ES-I3 (cell line): ENCODE results near the gene MRPL43.
"Not testable (repeated sequence)": the region's sequence is repeated elsewhere in the genome, so short reads cannot be mapped to it uniquely, and the experiment has no call there.

Experiments
- H3K36me3 ChIP-seq: 2 replicates; pipeline ENCODE4 v1.6.1; 2013; ENCODE audit warnings: mild to moderate bottlenecking, low read length, control low read depth, moderate library complexity; ENCODE audit not compliant: insufficient read depth
- H3K4me1 ChIP-seq: 2 replicates; pipeline ENCODE4 v1.6.1; 2013; ENCODE audit warnings: mild to moderate bottlenecking, control low read depth, low read length; ENCODE audit not compliant: insufficient read depth
- H3K9ac ChIP-seq: 2 replicates; pipeline ENCODE4 v1.6.1; 2013; ENCODE audit warnings: low read depth, mild to moderate bottlenecking, low read length, moderate library complexity
- H3K9me3 ChIP-seq: 2 replicates; pipeline ENCODE4 v1.6.1; 2013; ENCODE audit warnings: mild to moderate bottlenecking, low read length, moderate library complexity; ENCODE audit not compliant: control insufficient read depth, insufficient read depth

The MRPL43 gene

DNA sequence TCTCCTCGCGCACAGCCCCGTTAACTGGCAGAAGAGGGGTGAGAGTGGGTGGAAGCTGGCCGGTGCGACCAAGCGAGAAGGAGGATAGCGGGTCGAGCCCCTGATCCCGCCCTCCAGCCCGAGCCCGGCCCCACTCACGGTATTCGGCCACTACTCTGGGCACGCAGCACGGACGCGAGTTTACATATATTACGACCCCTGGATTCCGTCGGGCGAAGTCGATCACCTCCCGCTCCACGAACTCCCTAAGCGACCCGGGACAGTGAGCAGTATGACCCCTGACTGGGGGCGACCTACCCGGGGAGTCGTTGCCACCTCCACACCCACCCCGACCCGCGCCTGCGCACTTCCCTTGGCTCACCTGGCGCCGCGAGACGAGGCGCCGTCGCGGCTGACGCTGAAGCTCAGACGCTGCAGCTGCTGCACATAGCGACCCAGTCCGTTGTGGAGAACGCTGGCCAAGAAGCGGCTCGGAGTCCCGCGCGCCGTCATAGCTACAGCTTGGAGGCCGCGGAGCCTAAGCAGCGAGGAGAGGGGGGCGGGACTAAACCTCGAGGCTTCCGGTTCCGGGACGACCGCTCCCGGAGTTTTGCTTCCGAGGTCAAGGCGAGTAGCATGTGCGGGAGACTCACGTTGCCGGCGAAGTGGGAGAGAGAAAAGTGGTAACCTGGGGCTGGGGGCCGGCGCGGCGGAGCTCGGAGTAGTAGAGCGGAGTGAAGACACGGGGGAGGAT lies at the start of gene MRPL43, which contains the start of gene TWNK:
Gene MRPL43 (minus strand): TSS at position 546 of the 733 bp plus-strand sequence. CDS start 54 bp downstream, at position 492.
Gene TWNK (plus strand): TSS at position 592 of the 733 bp plus-strand sequence. CDS start 668 bp downstream, outside the sequence.
- Histone ChIP-seq H3K9ac (peak within 1 kb of the TSS; percentile 100), H3K36me3 (peaks cover 20% of the 10 kb centered on the region), H3K4me1 (peaks cover 5% of the 10 kb centered on the region; the same call in 1 of the 2 replicates), H3K9me3 (no peaks in the 10 kb centered on the region)

DNA sequence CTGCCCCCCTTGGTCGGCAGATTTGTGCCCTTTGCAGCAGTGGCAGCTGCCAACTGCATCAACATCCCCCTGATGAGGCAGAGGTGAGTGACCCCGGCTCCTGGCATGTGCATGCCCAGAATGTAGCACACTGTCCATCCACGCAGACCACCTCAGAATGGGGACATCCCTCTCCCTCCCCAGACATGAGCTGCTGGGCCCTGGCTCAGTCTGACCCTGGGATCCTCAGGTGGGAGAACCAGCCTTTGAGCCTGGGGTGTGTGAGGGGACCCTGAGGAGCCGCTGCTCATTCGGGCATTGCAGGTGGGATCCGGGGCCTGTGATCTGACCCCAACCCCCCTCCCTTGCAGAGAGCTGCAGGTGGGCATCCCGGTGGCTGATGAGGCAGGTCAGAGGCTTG lies 49.4 kb upstream of the MRPL43 start:
- no peaks in the 10 kb centered on the region for H3K36me3 ChIP-seq
- H3K9ac ChIP-seq: no peak overlapping the region
- no peaks in the 10 kb centered on the region for H3K9me3 ChIP-seq
- H3K4me1 ChIP-seq: peaks cover 3% of the 10 kb centered on the region; the same call in 1 of the 2 replicates

DNA sequence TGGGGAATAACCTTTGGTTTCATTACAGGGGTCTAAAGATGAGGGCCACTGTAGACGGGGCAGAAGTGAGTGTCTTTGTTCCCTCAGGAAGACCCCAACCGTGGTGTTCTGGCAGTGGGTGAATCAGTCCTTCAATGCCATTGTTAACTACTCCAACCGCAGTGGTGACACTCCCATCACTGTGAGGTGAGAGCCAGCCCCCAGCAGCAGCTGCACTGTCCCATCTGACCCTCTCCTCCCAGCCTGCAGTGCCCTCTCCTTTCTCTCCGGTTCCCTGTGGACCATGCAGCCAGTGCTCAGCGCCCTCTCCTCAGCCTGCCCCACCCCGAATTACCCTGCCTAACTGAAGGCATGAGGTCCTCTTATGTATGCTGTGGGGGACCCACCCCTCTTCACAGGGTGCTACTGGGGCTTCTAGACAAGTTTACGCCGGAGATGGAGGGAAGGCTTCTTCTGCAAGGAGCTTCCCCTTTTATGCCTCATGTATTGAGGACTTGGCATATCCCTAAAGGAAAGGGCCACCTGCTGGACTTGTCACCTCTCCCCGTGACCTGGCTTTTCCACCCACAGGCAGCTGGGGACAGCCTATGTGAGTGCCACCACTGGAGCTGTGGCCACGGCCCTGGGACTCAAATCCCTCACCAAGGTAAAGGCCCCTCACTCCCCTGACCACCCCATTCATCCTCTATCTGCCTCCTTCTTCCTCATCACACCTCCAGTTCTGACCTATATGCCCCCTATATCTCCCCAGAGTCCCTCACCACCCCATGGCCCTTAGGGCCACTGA lies 48.8 kb upstream of the MRPL43 start:
- Histone ChIP-seq H3K36me3 (no peaks in the 10 kb centered on the region), H3K9ac (no peak overlapping the region), H3K9me3 (no peaks in the 10 kb centered on the region), H3K4me1 (peaks cover 3% of the 10 kb centered on the region; the same call in 1 of the 2 replicates)

GRCh38 chr10:101035314-101035713 lies 48.0 kb upstream of the MRPL43 start:
- Histone ChIP-seq H3K36me3 (no peaks in the 10 kb centered on the region), H3K9ac (no peak overlapping the region), H3K9me3 (no peaks in the 10 kb centered on the region), H3K4me1 (peaks cover 3% of the 10 kb centered on the region; the same call in 1 of the 2 replicates)

DNA sequence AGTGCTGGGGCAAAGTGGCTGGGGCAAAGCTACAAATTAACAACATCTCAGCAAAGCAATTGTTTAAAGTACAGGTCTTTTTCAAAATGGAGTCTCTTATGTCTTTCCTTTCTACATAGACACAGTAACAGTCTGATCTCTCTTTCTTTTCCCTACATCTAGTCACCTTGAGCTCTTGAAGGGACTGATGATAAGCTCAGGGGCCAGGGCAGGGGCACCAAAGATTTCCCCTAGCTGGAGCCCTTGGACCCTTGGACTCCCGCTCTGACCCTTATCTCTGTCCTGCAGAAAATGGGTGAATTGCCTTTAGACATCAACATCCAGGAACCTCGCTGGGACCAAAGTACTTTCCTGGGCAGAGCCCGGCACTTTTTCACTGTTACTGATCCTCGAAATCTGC lies 47.1 kb upstream of the MRPL43 start:
- H3K4me1 ChIP-seq, H3K9ac ChIP-seq, H3K9me3 ChIP-seq, H3K36me3 ChIP-seq: not testable (repeated sequence)

DNA sequence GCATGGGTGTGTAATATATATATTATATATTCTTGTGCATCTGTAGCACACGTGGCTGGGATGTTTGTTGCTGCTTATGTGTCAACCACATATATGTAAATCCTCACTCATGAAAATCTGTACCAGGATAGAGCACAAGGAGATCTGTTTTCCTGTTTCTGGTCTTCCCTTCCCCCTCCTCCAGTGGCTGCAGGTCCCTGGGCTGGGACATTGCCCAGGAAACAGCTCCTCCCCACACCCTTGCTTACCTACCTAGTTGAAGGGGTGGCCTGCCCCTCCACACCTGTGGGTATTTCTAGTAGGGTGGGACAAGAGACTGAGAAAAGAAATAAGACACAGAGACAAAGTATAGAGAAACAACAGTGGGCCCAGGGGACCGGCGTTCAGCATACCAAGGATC lies 46.0 kb upstream of the MRPL43 start:
- no peaks in the 10 kb centered on the region for H3K36me3 ChIP-seq
- H3K9me3 ChIP-seq: no peaks in the 10 kb centered on the region
- H3K9ac ChIP-seq: no peak overlapping the region
- H3K4me1 ChIP-seq: peaks cover 14% of the 10 kb centered on the region

- Histone ChIP-seq H3K9me3 (no peaks in the 10 kb centered on the region), H3K9ac (peak overlapping the region; percentile 47; the same call in 1 of the 2 replicates), H3K4me1 (peaks cover 14% of the 10 kb centered on the region)
Observed at GRCh38 chr10:101032637-101033224, 45.4 kb upstream of the MRPL43 start.

DNA sequence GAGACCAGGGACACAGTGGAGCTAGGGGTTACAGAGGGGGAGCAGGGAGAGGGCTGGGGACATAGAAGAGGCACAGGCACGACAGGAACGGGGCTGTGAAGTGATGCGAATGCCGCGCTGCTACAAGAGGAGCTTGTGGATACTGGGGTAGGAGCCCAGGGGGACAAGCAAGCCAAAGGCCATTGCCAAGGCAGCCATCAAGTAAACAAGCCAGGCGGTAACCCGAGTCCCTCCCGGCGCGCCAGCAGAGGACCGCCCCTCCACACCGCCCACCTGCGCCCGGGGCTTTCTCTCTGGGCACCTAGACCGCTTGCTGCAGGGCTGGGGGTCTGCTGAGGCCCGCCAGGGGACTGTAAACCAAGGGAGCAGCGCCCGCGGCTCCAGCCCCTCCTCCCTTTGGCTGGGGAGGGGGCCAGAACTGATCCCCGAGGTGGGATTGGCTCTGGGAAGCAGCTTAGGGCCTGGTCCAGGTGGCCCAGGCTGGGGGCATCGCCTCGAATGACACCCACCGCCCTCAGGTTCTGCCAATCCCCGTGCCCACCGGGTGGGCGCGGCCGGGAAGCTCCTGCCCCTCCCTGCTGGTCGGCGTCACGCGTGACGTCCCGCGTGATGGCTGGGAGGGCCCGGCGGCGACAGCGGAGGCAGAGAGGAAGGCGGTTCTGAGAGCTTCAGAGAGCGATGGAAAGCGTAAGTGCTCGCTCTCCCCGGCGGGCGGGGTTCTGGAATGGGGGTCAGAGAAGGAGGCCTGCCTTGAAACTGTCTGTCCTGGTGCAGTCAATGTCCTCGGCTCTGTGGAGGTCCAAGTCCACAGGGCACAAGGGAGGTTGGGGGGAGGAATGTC lies 44.7 kb upstream of the MRPL43 start:
- Histone ChIP-seq H3K36me3 (no peaks in the 10 kb centered on the region), H3K9ac (peak overlapping the region; percentile 47; the same call in 1 of the 2 replicates), H3K9me3 (no peaks in the 10 kb centered on the region), H3K4me1 (peaks cover 14% of the 10 kb centered on the region)

More at GRCh38 chr10:101032637-101033224, 45.4 kb upstream of the MRPL43 start:
- no peaks in the 10 kb centered on the region for H3K36me3 ChIP-seq

DNA sequence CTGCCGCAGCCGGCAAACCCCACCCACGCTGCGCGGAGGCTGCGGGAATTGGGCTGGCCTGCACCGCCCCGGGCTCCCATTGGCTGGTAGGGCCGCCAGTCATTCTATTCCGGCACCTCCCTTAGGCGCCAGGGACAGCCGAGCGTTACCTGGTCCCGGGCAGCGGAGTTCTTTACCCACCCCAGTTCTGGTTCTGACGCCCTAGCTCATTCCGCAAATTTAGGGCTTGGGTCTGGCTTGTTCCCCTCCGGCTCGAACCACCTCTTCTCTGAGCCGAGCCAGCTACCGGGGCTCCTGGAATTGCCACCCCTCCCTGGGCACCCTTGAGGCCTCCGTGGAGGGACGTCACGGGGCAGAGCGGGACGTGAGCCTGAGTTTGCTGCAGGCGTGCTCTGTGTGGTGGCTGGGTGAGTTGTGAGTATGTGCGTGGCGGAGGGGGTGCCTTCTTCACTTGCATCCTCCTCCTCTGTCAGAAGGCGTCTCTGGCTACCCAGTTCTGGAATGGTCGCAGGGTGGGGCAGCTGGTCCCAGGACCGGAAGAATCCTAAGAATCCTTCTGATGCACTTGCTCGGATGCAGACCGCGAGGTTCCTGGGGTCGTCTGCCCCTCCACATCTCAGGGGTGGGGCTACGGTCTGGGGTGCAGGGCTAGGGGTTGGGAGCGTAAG lies 44.0 kb upstream of the MRPL43 start, which contains the start of the genes PDZD7 and SFXN3:
Gene PDZD7 (minus strand): TSS at position 2 of the 668 bp plus-strand sequence. CDS start 910 bp downstream, outside the sequence.
Gene SFXN3 (plus strand): TSS at position 107 of the 668 bp plus-strand sequence. CDS start 3,461 bp downstream, outside the sequence.
- Histone ChIP-seq H3K36me3 (no peaks in the 10 kb centered on the region), H3K4me1 (peaks cover 14% of the 10 kb centered on the region), H3K9me3 (no peaks in the 10 kb centered on the region), H3K9ac (peak within 1 kb of the TSS; percentile 47)

- Histone ChIP-seq H3K9me3 (no peaks in the 10 kb centered on the region), H3K9ac (peak overlapping the region; percentile 47), H3K36me3 (no peaks in the 10 kb centered on the region), H3K4me1 (peaks cover 14% of the 10 kb centered on the region)
Observed at GRCh38 chr10:101030496-101031127, 43.3 kb upstream of the MRPL43 start.

GRCh38 chr10:101029520-101030295 lies 42.4 kb upstream of the MRPL43 start:
- no peaks in the 10 kb centered on the region for H3K9me3 ChIP-seq
- peaks cover 14% of the 10 kb centered on the region for H3K4me1 ChIP-seq
- H3K9ac ChIP-seq: peak overlapping the region; percentile 47; the same call in 1 of the 2 replicates
- no peaks in the 10 kb centered on the region for H3K36me3 ChIP-seq
